ENCODE results near the gene GRIK4.

The GRIK4 gene

GRCh38 chr11:120863359-120863758 lies 351.8 kb downstream of the GRIK4 start:
- no peak for DNase-seq

- no peak for DNase-seq
Observed at GRCh38 chr11:120867024-120867423, 355.5 kb downstream of the GRIK4 start.

- no peak for DNase-seq
Observed at GRCh38 chr11:120867531-120867930, 356.0 kb downstream of the GRIK4 start.

GRCh38 chr11:120867988-120868387 lies 356.4 kb downstream of the GRIK4 start:
- no peak for DNase-seq

- no peak for DNase-seq
Observed at GRCh38 chr11:120869097-120869496, 357.5 kb downstream of the GRIK4 start.

- no peak for DNase-seq
Observed at GRCh38 chr11:120869516-120870011, 358.0 kb downstream of the GRIK4 start.

- DNase-seq: no peak
Observed at GRCh38 chr11:120871194-120871593, 359.6 kb downstream of the GRIK4 start.

- DNase-seq: no peak
Observed at GRCh38 chr11:120871924-120872323, 360.4 kb downstream of the GRIK4 start.

GRCh38 chr11:120873966-120874735 lies 362.6 kb downstream of the GRIK4 start:
- no peak for DNase-seq

GRCh38 chr11:120875986-120876385 lies 364.4 kb downstream of the GRIK4 start:
- no peak for DNase-seq

GRCh38 chr11:120877746-120878365 lies 366.3 kb downstream of the GRIK4 start:
- DNase-seq: no peak

- no peak for DNase-seq
Observed at GRCh38 chr11:120878781-120879180, 367.2 kb downstream of the GRIK4 start.

- no peak for DNase-seq
Observed at GRCh38 chr11:120880498-120881175, 369.1 kb downstream of the GRIK4 start.

- no peak for DNase-seq
Observed at GRCh38 chr11:120881596-120881995, 370.0 kb downstream of the GRIK4 start.

GRCh38 chr11:120882175-120882574 lies 370.6 kb downstream of the GRIK4 start:
- no peak for DNase-seq

GRCh38 chr11:120883404-120884080 lies 372.0 kb downstream of the GRIK4 start:
- no peak for DNase-seq

GRCh38 chr11:120884154-120885020 lies 372.8 kb downstream of the GRIK4 start:
- DNase-seq: no peak

GRCh38 chr11:120890609-120891320 lies 379.2 kb downstream of the GRIK4 start:
- DNase-seq: no peak

GRCh38 chr11:120893440-120894201 lies 382.1 kb downstream of the GRIK4 start:
- no peak for DNase-seq

- DNase-seq: no peak
Observed at GRCh38 chr11:120894202-120894985, 382.8 kb downstream of the GRIK4 start.

All from NCI-H1930 (cell line).